ENCODE measurements around the gene ABCB1. TPM values are rescaled to one million over a fixed set of nuclear protein-coding genes. Genes with fewer than 3 reads are reported as not detected.

ABCB1 gene
- total and polyA plus RNA-seq, 2 experiments from 2014 or later: 0.53 to 0.80 TPM

GRCh38 chr7:87598234-87599009 lies 2.3 kb downstream of the ABCB1 start (continued):
- TF ChIP-seq ZNF462 (CRISPR knock-in tag; IDR thresholded peaks at IDR 0.05) (no peak), CREB1 (CRISPR knock-in tag; IDR thresholded peaks at IDR 0.05; ENCODE audit: low read depth) (no peak), CTCF (conservative IDR thresholded peaks at IDR 0.05; ENCODE audit: low read depth in 2 of 2) (no peak), JUNB (IDR thresholded peaks at IDR 0.05; ENCODE audit: unreplicated experiment) (no peak), ETS1 (IDR thresholded peaks at IDR 0.05) (no peak)

Data from GM23338 (cell line).